Measurements from ENCODE around the gene PDE6B.
"Not testable (repeated sequence)": the region's sequence is repeated elsewhere in the genome, so short reads cannot be mapped to it uniquely, and the experiment has no call there.

PDE6B gene

DNA sequence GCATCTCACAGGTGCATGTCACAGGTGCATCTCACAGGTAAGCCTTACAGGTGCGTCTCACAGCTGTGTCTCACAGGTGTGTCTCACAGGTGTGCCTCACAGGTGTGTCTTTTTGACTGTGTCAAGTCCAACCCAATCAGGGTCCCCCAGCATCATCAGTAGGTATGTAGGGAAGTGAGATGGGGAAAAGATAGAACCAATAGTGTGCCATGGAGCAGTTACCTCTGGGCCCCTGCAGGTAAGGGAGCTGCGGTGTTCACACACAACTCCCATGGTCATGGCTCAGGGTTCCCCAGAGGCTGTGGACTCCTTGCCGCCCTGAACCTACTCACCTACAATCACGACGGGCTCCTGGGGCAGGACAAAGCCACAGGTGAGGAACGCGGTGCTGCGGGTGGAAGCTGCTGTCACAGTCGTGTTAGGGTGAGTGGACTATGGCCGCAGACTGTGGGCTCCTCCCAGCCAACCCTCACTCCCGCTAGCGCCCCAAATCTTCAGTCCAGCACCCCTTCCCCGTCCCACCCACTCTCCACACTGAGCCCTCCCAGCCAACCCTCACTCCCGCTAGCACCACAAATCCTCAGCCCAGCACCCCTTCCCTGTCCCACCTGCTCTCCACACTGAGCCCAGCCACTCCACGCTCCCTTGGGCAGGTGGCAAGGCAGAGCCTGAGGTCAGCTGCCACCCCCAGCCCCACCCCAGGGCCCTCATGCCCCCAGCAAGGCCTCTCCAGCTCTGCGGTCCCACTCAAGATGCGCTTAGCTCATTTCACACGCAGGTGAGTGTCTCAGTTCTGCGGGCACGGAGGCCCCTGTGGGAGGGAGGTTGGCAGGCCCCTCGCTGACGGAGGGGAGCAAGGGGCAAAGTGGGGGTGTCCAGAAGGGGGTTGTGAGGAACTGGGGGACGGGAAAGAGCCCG lies 2.1 kb upstream of the PDE6B start:
- no peak for DNase-seq

GRCh38 chr4:623914-624566 lies 1.3 kb upstream of the PDE6B start:
- DNase-seq, result no peak

DNA sequence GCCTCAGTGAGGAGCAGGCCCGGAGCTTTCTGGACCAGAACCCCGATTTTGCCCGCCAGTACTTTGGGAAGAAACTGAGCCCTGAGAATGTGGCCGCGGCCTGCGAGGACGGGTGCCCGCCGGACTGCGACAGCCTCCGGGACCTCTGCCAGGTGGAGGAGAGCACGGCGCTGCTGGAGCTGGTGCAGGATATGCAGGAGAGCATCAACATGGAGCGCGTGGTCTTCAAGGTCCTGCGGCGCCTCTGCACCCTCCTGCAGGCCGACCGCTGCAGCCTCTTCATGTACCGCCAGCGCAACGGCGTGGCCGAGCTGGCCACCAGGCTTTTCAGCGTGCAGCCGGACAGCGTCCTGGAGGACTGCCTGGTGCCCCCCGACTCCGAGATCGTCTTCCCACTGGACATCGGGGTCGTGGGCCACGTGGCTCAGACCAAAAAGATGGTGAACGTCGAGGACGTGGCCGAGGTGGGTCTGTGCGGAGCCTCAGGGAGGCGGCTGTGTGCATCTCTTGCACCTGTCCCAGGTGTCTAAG lies 323 bp downstream of the PDE6B start:
- DNase-seq, result no peak

DNA sequence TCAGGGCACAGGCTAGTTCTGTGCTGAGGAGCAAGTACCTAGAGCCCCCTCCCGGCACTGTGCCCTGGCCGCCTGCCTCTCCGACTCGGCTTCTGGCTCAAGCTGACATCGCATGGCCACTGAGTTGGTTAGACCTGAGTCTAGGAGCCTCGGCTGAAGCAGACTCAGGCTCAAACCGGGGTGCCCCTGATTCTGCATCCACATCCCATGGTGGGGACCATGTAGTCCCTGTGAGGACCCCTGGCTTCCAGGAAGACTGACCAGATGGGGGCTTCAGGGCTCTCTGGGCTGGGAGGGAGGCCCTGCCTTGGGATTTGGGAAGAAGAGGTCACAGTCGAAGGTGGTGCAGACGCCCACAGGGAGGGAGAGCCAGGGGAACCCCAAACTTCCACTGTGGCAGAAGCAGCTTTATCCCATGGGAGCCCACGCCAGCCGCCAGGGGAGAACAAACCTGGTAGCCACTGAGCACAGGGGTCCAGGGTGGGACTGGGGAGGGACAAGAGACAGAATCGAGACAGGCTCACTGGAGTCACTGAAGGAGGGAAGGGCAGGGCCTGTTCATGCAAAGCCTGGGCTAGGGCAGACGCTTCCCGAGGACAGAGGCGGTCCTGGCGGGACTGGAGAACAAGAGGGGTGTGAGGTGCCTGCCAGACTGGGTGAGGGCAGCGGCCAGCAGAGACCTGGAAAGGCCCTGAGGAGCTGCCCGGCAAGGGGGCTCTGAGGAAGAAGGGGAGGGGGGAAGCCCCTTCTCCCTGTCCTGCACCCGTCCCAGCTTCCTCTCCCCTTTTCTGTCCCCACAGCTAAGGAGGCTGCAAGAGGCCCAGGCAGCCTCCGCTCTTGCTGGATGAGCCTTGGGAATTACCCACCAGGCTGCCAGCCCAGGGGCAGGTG lies 1.1 kb downstream of the PDE6B start:
- no peak for DNase-seq

DNA sequence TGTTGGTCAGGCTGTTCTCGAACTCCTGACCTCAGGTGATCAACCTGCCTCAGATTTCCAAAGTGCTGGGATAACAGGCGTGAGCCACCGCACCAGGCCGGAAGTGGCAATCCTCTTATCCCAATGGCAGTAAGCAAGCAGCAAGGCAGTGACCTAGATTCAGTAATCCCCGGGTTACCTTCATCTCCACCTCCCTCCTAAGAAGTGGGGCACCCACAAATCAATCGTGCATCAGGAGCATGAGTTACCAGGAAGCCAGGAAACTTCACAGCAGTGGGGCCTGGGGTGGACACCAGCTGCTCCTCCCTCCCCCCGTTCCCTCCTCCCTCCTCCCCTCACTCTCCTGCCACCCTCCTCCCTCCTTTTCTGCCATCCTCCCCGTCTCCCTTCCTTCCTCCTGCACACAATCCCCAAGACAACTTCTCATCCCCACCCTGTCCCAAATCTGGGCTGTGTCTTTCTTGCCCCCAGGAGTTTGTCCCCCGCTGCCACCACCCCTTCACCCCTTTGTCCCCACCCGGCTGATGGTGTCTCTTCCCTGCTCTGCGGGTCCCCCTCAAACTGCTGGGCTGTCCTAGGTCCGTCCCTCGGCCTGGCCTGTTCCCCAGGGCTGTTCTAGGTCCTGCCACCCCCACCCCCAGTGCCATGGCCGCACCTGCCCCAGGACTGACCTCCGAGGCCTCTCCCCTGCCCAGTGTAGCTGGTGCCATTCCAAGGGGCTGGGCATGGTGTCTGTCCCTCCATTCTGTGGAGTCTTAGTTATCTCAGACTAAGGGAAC lies 2.2 kb downstream of the PDE6B start:
- DNase-seq, result no peak

DNA sequence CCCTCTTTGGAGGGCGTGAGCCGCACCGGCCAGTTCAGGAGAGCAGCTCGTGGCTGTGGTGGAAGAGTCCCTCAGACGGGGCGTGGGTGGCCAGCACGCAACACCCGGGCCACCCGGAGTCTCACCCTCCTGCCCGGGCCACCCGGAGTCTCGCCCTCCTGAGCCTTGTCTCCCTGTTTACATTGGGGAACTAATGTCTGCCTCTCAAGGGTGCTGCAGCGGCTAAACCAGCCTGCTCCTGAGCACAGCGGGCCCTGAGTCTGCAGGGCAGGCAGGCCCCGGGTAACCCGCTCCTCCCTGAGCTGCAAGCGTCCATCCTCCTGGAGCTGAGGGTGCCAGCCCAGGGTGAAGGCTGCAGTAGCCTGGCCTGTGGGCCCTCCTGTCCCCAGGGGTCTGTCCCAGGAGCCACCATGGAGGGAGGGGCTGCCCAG lies 3.0 kb downstream of the PDE6B start:
- no peak for DNase-seq

GRCh38 chr4:628821-629635 lies 3.7 kb downstream of the PDE6B start:
- no peak for DNase-seq

- DNase-seq, result no peak
These were observed 4.2 kb downstream of the PDE6B start for GRCh38 chr4:629636-629914.

DNA sequence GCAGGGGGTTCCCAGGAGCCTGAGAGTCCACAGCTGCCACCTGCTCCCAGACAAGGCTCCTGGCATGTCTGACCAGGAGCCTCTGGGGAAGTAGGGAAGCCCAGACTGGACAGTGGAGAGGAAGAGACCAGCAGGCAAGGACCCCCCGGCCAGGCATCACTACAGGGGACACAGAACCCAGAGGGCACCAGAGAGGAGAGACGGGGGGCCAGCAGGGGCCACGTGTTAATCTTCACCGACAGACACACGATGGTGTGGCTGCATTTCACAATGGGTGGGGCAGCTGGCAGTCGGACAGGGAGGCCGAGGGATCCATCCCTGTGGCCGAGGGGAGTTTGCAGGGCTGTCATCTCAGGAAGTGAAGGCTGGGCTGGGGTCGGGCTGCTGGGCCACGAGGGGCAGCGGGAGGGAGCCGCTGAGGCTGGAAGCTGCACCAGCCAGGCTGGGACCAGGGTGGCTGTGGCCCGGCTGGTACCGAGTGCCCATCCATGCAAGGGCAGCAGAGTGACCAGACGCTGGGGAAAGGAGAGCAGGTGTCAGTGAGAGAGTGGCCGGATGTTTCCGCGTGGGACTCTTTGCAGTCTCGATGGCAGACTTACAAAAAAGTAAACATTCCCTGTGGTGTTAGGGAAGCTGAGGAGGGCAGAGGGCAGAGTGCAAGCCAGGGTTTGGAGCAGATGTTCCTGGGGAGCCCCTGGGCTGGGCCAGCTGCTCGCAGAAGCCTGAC lies 4.7 kb downstream of the PDE6B start:
- no peak for DNase-seq

- DNase-seq, result no peak
These were observed 5.3 kb downstream of the PDE6B start for GRCh38 chr4:630656-631055.

DNA sequence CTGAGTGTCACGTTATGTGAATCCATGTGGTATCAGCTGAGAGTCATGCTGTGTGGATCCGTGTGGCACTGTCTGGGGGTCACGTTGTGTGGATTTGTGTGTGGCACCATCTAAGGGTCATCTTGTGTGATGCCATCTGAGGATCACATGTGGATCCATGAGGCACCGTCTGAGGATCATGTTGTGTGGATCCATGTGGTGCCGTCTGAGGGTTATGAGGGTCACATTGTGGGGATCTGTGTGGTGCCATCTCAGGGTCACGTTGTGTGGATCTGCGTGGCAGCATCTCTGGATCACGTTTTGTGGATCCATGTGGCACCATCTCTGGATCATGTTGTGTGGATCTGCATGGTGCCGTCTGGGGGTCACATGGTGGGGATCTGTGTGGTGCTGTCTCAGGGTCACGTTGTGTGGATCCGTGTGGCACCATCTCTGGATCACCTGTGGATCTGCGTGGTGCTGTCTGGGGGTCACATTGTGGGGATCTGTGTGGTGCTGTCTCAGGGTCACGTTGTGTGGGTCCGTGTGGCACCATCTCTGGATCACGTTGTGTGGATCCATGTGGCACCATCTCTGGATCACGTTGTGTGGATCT lies 6.9 kb downstream of the PDE6B start:
- no peak for DNase-seq

GRCh38 chr4:632926-633325 lies 7.6 kb downstream of the PDE6B start:
- DNase-seq, result no peak

DNA sequence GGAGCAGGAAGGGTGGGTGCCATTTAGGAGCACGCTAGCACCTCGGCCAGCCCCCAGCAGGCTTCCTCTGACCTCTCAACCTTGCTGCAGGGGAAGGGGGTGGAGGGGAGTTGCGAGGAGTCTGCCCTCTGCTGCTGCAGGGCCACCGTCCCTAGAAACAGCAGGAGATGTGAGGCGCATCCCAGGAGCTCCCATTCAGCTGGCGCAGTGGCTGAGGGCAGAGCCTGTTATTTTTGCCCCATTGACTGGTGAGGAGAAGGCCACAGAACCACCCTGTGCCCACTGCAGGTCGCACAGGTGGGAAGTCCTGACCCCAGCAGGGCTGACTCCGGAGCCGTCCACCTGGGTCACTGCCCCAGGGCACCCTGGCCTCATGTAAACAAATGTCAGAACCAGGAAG lies 8.0 kb downstream of the PDE6B start:
- no peak for DNase-seq

GRCh38 chr4:633976-634598 lies 8.7 kb downstream of the PDE6B start:
- no peak for DNase-seq

GRCh38 chr4:634599-634985 lies 9.2 kb downstream of the PDE6B start:
- no peak for DNase-seq

DNA sequence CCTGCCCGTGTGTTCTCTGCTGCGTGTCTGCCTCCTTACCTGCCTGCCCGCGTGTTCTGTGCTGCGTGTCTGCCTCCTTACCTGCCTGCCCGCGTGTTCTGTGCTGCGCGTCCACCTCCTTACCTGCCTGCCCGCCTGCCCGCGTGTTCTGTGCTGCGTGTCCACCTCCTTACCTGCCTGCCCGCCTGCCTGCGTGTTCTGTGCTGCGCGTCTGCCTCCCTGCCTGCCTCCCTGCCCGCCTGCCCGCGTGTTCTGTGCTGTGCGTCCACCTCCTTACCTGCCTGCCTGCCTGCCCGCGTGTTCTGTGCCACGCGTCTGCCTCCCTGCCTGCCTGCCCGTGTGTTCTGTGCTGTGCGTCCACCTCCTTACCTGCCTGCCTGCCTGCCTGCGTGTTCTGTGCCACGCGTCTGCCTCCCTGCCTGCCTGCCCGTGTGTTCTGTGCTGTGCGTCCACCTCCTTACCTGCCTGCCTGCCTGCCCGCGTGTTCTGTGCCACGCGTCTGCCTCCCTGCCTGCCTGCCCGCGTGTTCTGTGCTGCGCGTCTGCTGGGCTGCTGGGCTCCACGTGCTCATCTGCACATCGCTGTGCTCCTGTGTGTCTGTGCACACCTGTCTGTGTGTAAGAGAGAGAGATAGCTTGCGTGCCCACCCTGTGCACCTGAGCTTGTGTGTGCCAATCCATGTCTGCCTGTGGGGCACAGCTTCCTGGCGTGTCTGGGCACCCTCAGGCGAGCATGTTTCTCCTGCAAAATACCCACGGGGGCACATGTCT lies 9.9 kb downstream of the PDE6B start:
- not testable (repeated sequence) for DNase-seq

- DNase-seq, result no peak
These were observed 10.7 kb downstream of the PDE6B start for GRCh38 chr4:635851-636627.

- DNase-seq, result no peak
These were observed 11.3 kb downstream of the PDE6B start for GRCh38 chr4:636628-637159.
